Measurements from ENCODE around the gene FNBP1L. TPM values are rescaled to one million over a fixed set of nuclear protein-coding genes. Genes with fewer than 3 reads are reported as not detected.

The FNBP1L gene
- polyA plus RNA-seq, 1 donor (not counting 4 experiments of a cell fraction or from before 2014, with no cell fraction given): 22.9 TPM

DNA sequence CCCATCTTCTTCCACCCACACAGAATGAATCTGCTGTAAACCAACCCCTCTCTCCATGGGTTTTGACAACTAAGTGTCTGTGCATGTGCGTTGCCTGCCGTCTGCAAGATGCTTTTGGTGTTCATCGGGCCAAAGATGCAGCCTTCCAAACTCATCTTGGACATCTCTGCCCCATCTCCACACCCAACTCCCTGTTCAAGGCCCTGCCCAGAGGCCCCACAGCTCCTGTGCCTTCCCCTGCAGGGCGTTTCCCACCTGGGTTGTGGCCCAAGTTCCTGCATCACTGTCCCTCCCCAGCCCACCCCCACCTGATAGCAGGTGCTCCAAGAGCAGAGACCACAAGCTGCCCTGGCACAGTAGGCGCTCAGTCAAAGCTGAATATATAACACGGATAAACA lies 130.5 kb downstream of the FNBP1L start:
- Histone ChIP-seq H4K20me1 (ENCODE audit: control insufficient read depth, extremely low read depth, insufficient read depth, low read length) (peaks cover 35% of the 10 kb centered on the region), H3K9ac (ENCODE audit: control insufficient read depth, extremely low read depth, insufficient read depth, low read length) (no peak overlapping the region), H3K79me2 (ENCODE audit: control insufficient read depth, insufficient read depth, low read length) (peaks cover 73% of the 10 kb centered on the region), H3K4me2 (ENCODE audit: control insufficient read depth, extremely low read depth, insufficient read depth, low read depth, low read length) (no peak overlapping the region), H3K4me3 (ENCODE audit: control insufficient read depth in 2 of 3, extremely low read depth in 1 of 3, insufficient read depth in 2 of 3, low read depth in 1 of 3, low read length in 3 of 3) (no peak overlapping the region), H3K27ac (ENCODE audit: control insufficient read depth, insufficient read depth, low read length) (no peak overlapping the region), H3K36me3 (ENCODE audit: control insufficient read depth in 2 of 2, extremely low read depth in 1 of 2, insufficient read depth in 2 of 2, low read length in 2 of 2) (peaks cover 45 to 90% of the 10 kb centered on the region in 2 experiments), H3K27me3 (ENCODE audit: control insufficient read depth, extremely low read depth, insufficient read depth, low read length) (no peaks in the 10 kb centered on the region), H3K9me3 (ENCODE audit: control insufficient read depth, low read depth, low read length) (no peaks in the 10 kb centered on the region), H2AFZ (ENCODE audit: control insufficient read depth, low read length) (no peak overlapping the region), H3K4me1 (ENCODE audit: control insufficient read depth, extremely low read depth, insufficient read depth, low read length) (no peaks in the 10 kb centered on the region), H3K9me1 (ENCODE audit: control insufficient read depth, extremely low read depth, insufficient read depth, low read length) (no peaks in the 10 kb centered on the region)
- no peak for DNase-seq (ENCODE audit: low read depth, low spot score)
- no peak for FAIRE-seq
- no peak for TF ChIP-seq EZH2 (IDR thresholded peaks at IDR 0.05; ENCODE audit: low read length)
- dilution Hi-C loops (cut with MboI; ENCODE audit: extremely low pct_ligation_motif_present, low sequenced_read_pairs): no loop called here

DNA sequence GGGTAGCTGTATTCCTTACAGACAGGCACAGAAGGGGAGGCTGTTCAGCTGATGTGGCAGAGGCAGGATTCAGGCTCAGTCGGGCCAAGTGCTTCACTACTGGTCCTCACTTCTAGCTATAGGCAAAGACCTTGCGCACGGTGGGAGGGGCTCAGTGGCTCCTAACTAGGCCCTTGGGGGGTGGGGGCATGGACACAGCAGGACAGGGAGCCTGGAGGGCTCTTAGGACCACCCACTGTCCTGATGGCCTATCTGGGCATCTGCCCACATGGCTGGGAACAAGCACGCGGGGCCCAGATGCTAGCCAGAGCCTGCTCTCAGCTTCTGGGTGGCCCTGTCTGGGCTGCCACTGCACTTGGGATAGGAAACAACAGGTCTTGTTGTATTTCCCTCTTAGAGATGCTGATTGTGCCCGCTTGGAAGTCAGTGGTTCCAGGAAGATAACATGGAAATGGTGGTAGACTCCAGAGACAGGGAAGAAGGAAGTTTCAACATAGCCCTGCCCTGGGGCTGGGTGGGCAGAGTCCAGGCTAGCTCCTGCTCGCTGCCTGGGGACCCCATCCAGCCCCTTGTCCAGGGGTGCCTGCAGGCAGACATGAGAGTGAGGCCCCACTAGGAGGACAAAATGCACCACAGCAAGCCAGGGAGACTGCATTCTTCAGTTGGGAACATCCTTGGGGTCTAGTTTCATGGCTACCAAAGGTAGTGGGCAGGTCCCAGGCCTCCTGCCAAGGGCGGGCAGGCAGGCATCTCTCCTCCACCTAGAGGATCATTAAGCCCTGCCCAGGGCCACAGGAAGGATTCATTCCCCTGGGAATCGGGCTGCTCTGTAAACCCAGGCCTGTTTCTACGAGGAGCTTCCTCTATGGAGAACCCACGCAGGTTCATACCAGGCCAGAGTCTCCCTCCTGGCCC lies 131.2 kb downstream of the FNBP1L start:
- H3K4me1 ChIP-seq (ENCODE audit: control insufficient read depth, extremely low read depth, insufficient read depth, low read length): no peaks in the 10 kb centered on the region
- H2AFZ ChIP-seq (ENCODE audit: control insufficient read depth, low read length): no peak overlapping the region
- no peak overlapping the region for H3K4me2 ChIP-seq (ENCODE audit: control insufficient read depth, extremely low read depth, insufficient read depth, low read depth, low read length)
- H3K27ac ChIP-seq (ENCODE audit: control insufficient read depth, insufficient read depth, low read length): no peak overlapping the region
- dilution Hi-C loops (cut with MboI; ENCODE audit: extremely low pct_ligation_motif_present, low sequenced_read_pairs): no loop called here
- no peaks in the 10 kb centered on the region for H3K27me3 ChIP-seq (ENCODE audit: control insufficient read depth, extremely low read depth, insufficient read depth, low read length)
- no peak for DNase-seq (ENCODE audit: low read depth, low spot score)
- peaks cover 51 to 91% of the 10 kb centered on the region in 2 experiments for H3K36me3 ChIP-seq (ENCODE audit: control insufficient read depth in 2 of 2, extremely low read depth in 1 of 2, insufficient read depth in 2 of 2, low read length in 2 of 2)
- H4K20me1 ChIP-seq (ENCODE audit: control insufficient read depth, extremely low read depth, insufficient read depth, low read length): peaks cover 33% of the 10 kb centered on the region
- H3K4me3 ChIP-seq (ENCODE audit: control insufficient read depth in 2 of 3, extremely low read depth in 1 of 3, insufficient read depth in 2 of 3, low read depth in 1 of 3, low read length in 3 of 3): no peak overlapping the region
- H3K9me3 ChIP-seq (ENCODE audit: control insufficient read depth, low read depth, low read length): no peaks in the 10 kb centered on the region
- H3K79me2 ChIP-seq (ENCODE audit: control insufficient read depth, insufficient read depth, low read length): peaks cover 76% of the 10 kb centered on the region
- peak overlapping the region; percentile 4 for H3K9ac ChIP-seq (ENCODE audit: control insufficient read depth, extremely low read depth, insufficient read depth, low read length)
- no peak for TF ChIP-seq EZH2 (IDR thresholded peaks at IDR 0.05; ENCODE audit: low read length)
- TF ChIP-seq, protein P1, sequence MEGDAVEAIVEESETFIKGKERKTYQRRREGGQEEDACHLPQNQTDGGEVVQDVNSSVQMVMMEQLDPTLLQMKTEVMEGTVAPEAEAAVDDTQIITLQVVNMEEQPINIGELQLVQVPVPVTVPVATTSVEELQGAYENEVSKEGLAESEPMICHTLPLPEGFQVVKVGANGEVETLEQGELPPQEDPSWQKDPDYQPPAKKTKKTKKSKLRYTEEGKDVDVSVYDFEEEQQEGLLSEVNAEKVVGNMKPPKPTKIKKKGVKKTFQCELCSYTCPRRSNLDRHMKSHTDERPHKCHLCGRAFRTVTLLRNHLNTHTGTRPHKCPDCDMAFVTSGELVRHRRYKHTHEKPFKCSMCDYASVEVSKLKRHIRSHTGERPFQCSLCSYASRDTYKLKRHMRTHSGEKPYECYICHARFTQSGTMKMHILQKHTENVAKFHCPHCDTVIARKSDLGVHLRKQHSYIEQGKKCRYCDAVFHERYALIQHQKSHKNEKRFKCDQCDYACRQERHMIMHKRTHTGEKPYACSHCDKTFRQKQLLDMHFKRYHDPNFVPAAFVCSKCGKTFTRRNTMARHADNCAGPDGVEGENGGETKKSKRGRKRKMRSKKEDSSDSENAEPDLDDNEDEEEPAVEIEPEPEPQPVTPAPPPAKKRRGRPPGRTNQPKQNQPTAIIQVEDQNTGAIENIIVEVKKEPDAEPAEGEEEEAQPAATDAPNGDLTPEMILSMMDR (optimal IDR thresholded peaks at IDR 0.05 in 1 of 3, IDR thresholded peaks at IDR 0.05 in 1 of 3, conservative IDR thresholded peaks at IDR 0.05 in 1 of 3; ENCODE audit: extremely low read depth in 1 of 3, insufficient read depth in 2 of 3, low read length in 3 of 3): no peak
- FAIRE-seq: no peak
- H3K9me1 ChIP-seq (ENCODE audit: control insufficient read depth, extremely low read depth, insufficient read depth, low read length): no peaks in the 10 kb centered on the region
